GM19372 (cell line): ENCODE results near the gene TCAP.
"Not testable (repeated sequence)": the region's sequence is repeated elsewhere in the genome, so short reads cannot be mapped to it uniquely, and the experiment has no call there.

Source experiments
- ATAC-seq: cut with Tn5 transposase; IDR thresholded peaks from one replicate; pipeline ENCODE4 v1.9.1; 2021; ENCODE audit warnings: mild to moderate bottlenecking, low read depth, moderate library complexity; ENCODE audit not compliant: unreplicated experiment

The TCAP gene

GRCh38 chr17:39701784-39702422, 36.8 kb downstream of the TCAP start:
- no peak for ATAC-seq

- ATAC-seq: no peak
Observed at GRCh38 chr17:39702901-39703893, 38.0 kb downstream of the TCAP start.

- no peak for ATAC-seq
Observed at GRCh38 chr17:39703913-39704312, 38.8 kb downstream of the TCAP start.

DNA sequence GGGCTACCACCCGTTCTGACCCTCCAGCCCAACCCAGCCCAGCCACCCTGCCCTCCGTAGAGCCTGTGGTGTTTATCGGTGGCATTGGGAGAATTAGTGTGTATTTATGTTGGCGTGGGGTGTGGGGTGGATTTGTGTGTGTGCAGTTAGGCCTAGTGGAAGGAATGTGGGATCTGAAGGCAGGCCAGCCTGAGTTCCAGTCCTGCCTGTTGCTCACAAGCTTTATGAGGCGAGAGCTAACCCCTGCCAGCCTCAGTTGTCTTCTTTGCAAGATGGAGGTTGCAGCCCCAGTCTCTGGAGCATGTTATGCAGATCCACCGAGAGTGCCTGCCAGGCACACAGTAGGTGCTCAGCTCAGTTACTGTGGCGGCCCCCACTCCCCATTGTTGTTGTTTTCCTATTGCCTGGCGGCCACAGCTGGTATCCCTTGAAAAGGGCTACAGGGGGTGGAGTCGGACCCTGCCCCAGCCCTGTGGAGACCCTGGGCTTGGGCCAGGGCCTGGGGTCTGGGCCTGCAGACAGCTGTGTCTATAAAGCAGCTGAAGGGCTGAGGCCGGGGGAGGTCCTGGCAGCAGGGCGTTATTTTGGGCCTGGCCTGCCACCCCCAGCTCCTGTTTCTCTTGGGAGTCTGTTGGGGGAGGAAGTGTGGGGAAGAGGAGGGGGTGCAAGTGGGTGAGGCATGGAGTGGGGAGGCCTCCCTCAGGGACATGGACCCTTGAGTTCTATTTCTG, 39.8 kb downstream of the TCAP start:
- ATAC-seq: no peak

DNA sequence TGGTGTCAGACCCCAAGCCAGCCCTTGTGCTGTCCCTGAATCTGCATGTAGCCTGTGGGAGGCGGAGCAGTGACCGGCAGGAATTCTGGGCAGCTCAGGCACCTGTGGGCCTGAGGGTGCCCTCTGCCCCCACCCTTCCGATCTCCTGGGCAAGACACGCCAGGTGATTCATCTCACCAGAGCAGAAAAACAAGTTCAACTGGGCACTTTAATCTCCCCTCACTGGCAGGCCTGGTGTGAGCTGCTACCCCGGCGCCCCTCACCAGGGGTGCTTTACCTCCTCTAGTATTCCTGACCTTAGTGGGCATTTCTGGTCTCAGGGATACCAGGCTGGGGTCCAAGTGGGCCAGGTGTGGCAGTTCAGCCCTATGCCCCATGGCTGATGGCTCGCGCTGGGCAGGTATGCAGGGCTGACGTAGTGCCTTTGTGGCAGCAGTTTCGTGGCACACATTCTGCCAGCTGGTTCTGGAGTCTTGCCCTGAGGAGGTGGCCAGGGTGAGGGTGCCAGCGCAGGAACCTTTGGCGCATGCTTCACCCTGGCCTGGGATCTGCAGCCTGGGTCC, 40.7 kb downstream of the TCAP start:
- ATAC-seq: no peak

DNA sequence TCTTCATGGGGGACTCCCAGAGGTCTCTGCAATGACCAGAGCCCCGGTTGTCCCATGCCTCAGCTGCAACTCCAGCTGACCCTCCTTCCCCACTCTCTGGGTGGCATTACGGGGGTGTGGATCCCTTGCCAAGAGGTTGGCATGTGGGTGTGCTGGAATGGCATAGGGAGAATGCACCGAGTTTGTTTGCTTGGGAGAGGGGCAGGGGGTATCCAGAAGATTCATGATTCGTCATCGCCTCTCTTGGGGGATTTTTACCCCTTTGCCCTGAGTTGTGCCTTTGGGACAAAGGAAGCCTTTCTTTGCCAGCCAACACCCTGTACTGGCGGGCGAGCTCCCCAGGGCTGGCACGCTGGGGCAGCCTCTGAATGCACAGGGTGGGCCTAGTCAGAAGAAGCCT, 41.2 kb downstream of the TCAP start:
- ATAC-seq: no peak

GRCh38 chr17:39706921-39707337, 41.8 kb downstream of the TCAP start:
- ATAC-seq: no peak

- no peak for ATAC-seq
Observed at GRCh38 chr17:39709319-39709997, 44.3 kb downstream of the TCAP start.

DNA sequence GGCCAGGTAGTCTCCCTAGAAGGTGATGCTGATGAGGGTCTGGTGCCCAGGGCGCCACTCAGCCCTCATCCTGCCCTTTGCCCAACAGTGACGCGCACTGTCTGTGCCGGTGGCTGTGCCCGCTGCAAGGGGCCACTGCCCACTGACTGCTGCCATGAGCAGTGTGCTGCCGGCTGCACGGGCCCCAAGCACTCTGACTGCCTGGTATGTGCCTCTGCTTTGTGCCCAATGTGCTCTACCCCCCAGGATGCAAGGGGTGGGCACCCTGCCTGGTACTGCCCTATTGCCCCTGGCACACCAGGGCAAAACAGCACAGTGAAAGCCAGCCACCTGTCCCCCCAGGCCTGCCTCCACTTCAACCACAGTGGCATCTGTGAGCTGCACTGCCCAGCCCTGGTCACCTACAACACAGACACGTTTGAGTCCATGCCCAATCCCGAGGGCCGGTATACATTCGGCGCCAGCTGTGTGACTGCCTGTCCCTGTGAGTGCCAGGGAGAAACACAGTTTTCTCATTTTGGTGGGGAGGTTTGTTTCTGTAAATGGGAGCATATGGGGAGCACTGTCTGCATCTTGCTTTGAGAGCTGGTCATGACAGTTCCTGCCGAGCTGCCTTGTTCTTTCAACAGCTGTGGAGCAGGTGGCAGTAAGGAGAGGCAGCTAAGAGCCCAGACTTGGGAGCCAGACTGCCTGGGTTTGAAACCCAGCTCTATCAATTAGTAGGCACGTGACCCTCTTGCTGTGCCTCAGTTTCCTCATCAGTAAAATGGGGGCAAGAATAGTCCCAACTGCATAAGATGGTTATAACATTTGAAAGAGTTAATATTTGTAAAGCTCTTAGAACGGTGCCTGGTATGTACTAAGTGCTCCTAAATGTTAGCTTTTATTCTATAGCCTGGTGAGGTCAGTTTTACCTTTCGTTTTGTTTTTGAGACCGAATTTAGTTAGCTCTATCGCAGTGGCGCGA, 45.1 kb downstream of the TCAP start:
- no peak for ATAC-seq

- ATAC-seq: not testable (repeated sequence)
Observed at GRCh38 chr17:39711071-39711470, 45.9 kb downstream of the TCAP start.

- ATAC-seq: no peak
Observed at GRCh38 chr17:39711851-39712250, 46.7 kb downstream of the TCAP start.

DNA sequence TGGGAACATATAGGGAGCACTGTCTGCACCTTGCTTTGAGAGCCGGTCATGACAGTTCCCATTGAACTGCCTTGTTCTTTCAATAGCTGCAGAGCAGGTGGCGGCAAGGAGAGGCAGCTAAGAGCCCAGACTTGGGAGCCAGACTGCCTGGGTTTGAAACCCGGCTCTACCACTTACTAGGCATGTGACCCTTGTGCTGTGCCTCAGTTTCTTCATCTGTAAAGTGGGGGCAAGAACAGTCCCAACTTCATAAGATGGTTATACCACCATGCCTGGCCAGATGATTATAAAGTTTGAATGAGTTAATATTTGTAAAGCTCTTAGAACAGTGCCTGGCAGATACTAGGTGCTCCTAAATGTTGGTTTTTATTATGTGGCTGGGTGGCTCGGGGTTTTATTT, 49.1 kb downstream of the TCAP start:
- ATAC-seq: no peak

DNA sequence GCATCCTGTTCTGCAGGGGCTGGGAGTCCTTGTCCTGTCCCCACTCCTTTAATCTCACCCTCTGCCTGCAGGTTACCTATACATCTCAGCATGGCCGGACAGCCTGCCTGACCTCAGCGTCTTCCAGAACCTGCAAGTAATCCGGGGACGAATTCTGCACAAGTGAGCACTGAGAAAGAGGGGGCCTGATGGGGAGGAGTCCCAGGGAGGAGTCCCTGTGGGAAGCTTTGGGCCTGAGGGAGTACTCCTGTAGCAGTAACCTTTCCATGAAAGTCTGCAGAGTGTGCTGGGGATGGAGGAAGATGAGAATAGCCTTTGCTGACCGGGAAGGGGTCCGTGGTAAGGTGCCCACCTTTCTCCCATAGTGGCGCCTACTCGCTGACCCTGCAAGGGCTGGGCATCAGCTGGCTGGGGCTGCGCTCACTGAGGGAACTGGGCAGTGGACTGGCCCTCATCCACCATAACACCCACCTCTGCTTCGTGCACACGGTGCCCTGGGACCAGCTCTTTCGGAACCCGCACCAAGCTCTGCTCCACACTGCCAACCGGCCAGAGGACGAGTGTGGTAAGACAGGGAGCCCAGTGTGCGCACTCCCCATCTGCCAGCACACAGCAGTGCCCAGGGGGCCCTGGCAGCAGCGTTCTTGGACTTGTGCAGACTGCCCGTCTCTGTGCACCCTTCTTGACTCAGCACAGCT, 50.4 kb downstream of the TCAP start:
- ATAC-seq: no peak
